HepG2 (cell line): ENCODE results near the gene TCAIM. TPM values are rescaled to one million over a fixed set of nuclear protein-coding genes. Genes with fewer than 3 reads are reported as not detected.

Source experiments
- AHR ChIP-seq: IDR thresholded peaks from 2 replicates; pipeline ENCODE4 v1.6.1; 2018; ENCODE audit warnings: missing genetic modification reagents, missing compliant biosample characterization
- ELF1 ChIP-seq: sonication (generic); formaldehyde crosslinking; IDR thresholded peaks from 2 replicates; pipeline ENCODE4 v1.4.0; 2020; ENCODE audit warnings: missing genetic modification reagents
- MED8 ChIP-seq: sonication (generic); formaldehyde crosslinking; IDR thresholded peaks from 2 replicates; pipeline ENCODE4 v1.8.1; 2023; ENCODE audit warnings: mild to moderate bottlenecking, missing genetic modification reagents; ENCODE audit not compliant: insufficient replicate concordance
- MXI1 ChIP-seq: IDR thresholded peaks from 3 replicates; pipeline ENCODE4 v1.6.1; 2012; ENCODE audit warnings: low read depth, low read length, inconsistent platforms, borderline replicate concordance
- NFE2L2 ChIP-seq: fragments of 150-350 bp; IDR thresholded peaks from 2 replicates; pipeline ENCODE4 v1.6.1; 2014; ENCODE audit warnings: low read length
- NKX3-1 ChIP-seq: sonication (generic); formaldehyde crosslinking; IDR thresholded peaks from 2 replicates; pipeline ENCODE4 v1.5.0; 2020; ENCODE audit warnings: missing genetic modification reagents
- POLR2AphosphoS2 ChIP-seq: IDR thresholded peaks from 2 replicates; pipeline ENCODE4 v1.6.1; 2011; ENCODE audit warnings: low read depth, low read length, improper control_type of control experiment
- REL ChIP-seq: sonication (generic); formaldehyde crosslinking; conservative IDR thresholded peaks from 2 replicates; pipeline ENCODE4 v1.8.0; 2022; ENCODE audit warnings: mild to moderate bottlenecking, missing genetic modification reagents, moderate library complexity
- THAP11 ChIP-seq: IDR thresholded peaks from 2 replicates; pipeline ENCODE4 v1.6.1; 2016; ENCODE audit warnings: missing biosample characterization, missing genetic modification reagents
- U2AF1 ChIP-seq: fragments of 200-400 bp; formaldehyde crosslinking; optimal IDR thresholded peaks from 2 replicates; pipeline ENCODE3; 2017; ENCODE audit warnings: mild to moderate bottlenecking, low read depth, low read length
- ZEB1 ChIP-seq: IDR thresholded peaks from 2 replicates; pipeline ENCODE4 v1.6.1; 2012; ENCODE audit warnings: mild to moderate bottlenecking, low read depth, inconsistent platforms; ENCODE audit not compliant: insufficient replicate concordance
- ZMYM3 ChIP-seq: sonication (generic); formaldehyde crosslinking; IDR thresholded peaks from 2 replicates; pipeline ENCODE4 v1.5.1; 2020; ENCODE audit warnings: mild to moderate bottlenecking, missing genetic modification reagents
- ZNF143 ChIP-seq: sonication (generic); formaldehyde crosslinking; IDR thresholded peaks from 2 replicates; pipeline ENCODE4 v1.4.0; 2020; ENCODE audit warnings: missing genetic modification reagents
- ZNF350 ChIP-seq: sonication (generic); formaldehyde crosslinking; IDR thresholded peaks from 2 replicates; pipeline ENCODE4 v1.4.0; 2020; ENCODE audit warnings: mild to moderate bottlenecking, low read depth, missing genetic modification reagents, borderline replicate concordance
- polyA plus RNA-seq, 8 experiments: library from polyadenylated mRNA; depleted of rRNA in 3 of 8; stranded (reverse) in 7 of 8; unstranded in 1 of 8; fragments of >200 nt; fragmentation: Illumina TruSeq in 4 of 8; extraction: Trizol in 4 of 8; gene quantifications; 2 replicates each; pipeline versions ENCODE4 v1.2.1 to v1.2.3, GENCODE V29; 2011 to 2016; ENCODE audit warnings: low read depth in 4 of 8, missing spikeins in 1 of 8, mixed read lengths in 1 of 8; ENCODE audit not compliant: insufficient read depth in 1 of 8
- total RNA-seq, 5 experiments: library from RNA; depleted of rRNA; stranded (reverse); fragments of >200 nt; fragmentation: Illumina TruSeq; extraction: Trizol; gene quantifications; 2 replicates each; pipeline ENCODE4 v1.2.3, GENCODE V29; 2016; ENCODE audit warnings: low read depth in 1 of 5
- TF ChIP-seq, protein P1 (sequence below): sonication (generic); formaldehyde crosslinking; conservative IDR thresholded peaks from 2 replicates; pipeline ENCODE4 v1.8.0; 2022; ENCODE audit warnings: mild to moderate bottlenecking, moderate library complexity, missing genetic modification reagents
- TF ChIP-seq, protein P2 (sequence below): sonication (generic); formaldehyde crosslinking; IDR thresholded peaks from 2 replicates; pipeline ENCODE4 v1.5.0; 2020; ENCODE audit warnings: mild to moderate bottlenecking, missing genetic modification reagents, borderline replicate concordance
- TF ChIP-seq, protein P3 (sequence below): sonication (generic); formaldehyde crosslinking; IDR thresholded peaks from 2 replicates; pipeline ENCODE4 v1.5.0; 2020; ENCODE audit warnings: missing genetic modification reagents, mild to moderate bottlenecking, borderline replicate concordance
- TF ChIP-seq, protein P4 (sequence below): IDR thresholded peaks from 2 replicates; pipeline ENCODE4 v1.6.1; 2018; ENCODE audit warnings: missing genetic modification reagents, mild to moderate bottlenecking, missing compliant biosample characterization
- TF ChIP-seq, protein P5 (sequence below): sonication (generic); formaldehyde crosslinking; IDR thresholded peaks from 2 replicates; pipeline ENCODE4 v1.8.0; 2022; ENCODE audit warnings: low read depth, missing genetic modification reagents
- TF ChIP-seq, protein P6 (sequence below): sonication (generic); formaldehyde crosslinking; IDR thresholded peaks from 2 replicates; pipeline ENCODE4 v1.4.0; 2020; ENCODE audit warnings: mild to moderate bottlenecking, missing genetic modification reagents

TCAIM gene
- total and polyA plus RNA-seq, 2 of the 13 experiments (the other 11 are each of a cell fraction or from before 2014, with no cell fraction given): 16.9 to 22.6 TPM

DNA sequence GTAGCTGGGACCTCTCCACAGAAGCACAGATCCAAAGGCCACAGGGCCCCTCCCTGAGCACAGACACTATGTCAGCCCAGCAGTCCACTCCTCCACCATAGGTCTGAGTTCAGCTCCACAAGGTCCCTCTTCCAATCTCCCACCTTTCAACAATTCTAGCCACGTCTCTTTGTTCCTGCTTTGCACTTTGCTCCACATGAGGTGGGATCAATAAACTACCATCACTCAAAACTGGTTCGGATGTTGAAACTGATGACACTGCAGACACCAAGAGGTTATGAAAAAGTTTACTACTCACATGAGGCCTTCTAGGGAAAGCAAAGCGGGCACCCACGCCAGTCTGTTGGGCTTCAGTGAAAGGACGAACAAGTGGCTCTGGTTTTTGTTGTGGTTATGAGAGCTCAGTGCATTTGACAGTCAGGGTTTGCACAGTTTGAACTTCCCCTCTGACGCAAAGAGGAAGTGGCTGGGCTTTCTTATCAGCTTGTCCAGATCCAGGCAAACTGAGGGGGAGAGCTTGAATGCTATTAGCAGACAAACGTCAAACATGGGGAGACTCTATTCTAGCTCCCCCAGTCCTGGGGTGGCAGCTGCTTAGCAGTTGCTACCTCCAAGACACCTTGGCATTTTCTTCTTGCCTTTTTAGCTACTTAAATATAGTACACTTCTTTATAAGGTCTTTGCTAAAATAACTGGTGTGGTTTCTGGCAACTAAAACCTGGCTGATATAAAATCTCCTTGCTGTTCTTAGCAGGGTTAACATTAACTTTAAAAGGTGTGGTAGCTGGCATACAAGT lies 101.1 kb downstream of the TCAIM start (continued):
- TF ChIP-seq, protein P1, sequence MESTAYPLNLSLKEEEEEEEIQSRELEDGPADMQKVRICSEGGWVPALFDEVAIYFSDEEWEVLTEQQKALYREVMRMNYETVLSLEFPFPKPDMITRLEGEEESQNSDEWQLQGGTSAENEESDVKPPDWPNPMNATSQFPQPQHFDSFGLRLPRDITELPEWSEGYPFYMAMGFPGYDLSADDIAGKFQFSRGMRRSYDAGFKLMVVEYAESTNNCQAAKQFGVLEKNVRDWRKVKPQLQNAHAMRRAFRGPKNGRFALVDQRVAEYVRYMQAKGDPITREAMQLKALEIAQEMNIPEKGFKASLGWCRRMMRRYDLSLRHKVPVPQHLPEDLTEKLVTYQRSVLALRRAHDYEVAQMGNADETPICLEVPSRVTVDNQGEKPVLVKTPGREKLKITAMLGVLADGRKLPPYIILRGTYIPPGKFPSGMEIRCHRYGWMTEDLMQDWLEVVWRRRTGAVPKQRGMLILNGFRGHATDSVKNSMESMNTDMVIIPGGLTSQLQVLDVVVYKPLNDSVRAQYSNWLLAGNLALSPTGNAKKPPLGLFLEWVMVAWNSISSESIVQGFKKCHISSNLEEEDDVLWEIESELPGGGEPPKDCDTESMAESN (CRISPR knock-in tag): no peak; the same call in 1 of the 2 replicates
- peak; percentile 71; the same call in 1 of the 2 replicates for TF ChIP-seq ZMYM3 (CRISPR knock-in tag)
- 0 out of 2 replicates have a peak, but pooled peaks have one; percentile 54 for TF ChIP-seq NKX3-1 (CRISPR knock-in tag)
- TF ChIP-seq, protein P2, sequence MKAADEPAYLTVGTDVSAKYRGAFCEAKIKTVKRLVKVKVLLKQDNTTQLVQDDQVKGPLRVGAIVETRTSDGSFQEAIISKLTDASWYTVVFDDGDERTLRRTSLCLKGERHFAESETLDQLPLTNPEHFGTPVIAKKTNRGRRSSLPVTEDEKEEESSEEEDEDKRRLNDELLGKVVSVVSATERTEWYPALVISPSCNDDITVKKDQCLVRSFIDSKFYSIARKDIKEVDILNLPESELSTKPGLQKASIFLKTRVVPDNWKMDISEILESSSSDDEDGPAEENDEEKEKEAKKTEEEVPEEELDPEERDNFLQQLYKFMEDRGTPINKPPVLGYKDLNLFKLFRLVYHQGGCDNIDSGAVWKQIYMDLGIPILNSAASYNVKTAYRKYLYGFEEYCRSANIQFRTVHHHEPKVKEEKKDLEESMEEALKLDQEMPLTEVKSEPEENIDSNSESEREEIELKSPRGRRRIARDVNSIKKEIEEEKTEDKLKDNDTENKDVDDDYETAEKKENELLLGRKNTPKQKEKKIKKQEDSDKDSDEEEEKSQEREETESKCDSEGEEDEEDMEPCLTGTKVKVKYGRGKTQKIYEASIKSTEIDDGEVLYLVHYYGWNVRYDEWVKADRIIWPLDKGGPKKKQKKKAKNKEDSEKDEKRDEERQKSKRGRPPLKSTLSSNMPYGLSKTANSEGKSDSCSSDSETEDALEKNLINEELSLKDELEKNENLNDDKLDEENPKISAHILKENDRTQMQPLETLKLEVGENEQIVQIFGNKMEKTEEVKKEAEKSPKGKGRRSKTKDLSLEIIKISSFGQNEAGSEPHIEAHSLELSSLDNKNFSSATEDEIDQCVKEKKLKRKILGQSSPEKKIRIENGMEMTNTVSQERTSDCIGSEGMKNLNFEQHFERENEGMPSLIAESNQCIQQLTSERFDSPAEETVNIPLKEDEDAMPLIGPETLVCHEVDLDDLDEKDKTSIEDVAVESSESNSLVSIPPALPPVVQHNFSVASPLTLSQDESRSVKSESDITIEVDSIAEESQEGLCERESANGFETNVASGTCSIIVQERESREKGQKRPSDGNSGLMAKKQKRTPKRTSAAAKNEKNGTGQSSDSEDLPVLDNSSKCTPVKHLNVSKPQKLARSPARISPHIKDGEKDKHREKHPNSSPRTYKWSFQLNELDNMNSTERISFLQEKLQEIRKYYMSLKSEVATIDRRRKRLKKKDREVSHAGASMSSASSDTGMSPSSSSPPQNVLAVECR (CRISPR knock-in tag): peak; percentile 84; the same call in 1 of the 2 replicates
- TF ChIP-seq, protein P3, sequence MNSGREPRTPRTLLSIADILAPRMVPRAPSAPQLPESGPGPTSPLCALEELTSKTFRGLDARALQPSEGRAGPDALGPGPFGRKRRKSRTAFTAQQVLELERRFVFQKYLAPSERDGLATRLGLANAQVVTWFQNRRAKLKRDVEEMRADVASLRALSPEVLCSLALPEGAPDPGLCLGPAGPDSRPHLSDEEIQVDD (CRISPR knock-in tag): no peak
- TF ChIP-seq, protein P4, sequence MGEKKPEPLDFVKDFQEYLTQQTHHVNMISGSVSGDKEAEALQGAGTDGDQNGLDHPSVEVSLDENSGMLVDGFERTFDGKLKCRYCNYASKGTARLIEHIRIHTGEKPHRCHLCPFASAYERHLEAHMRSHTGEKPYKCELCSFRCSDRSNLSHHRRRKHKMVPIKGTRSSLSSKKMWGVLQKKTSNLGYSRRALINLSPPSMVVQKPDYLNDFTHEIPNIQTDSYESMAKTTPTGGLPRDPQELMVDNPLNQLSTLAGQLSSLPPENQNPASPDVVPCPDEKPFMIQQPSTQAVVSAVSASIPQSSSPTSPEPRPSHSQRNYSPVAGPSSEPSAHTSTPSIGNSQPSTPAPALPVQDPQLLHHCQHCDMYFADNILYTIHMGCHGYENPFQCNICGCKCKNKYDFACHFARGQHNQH: peak; percentile 87
- TF ChIP-seq THAP11 (CRISPR knock-in tag): peak; percentile 83
- TF ChIP-seq, protein P5, sequence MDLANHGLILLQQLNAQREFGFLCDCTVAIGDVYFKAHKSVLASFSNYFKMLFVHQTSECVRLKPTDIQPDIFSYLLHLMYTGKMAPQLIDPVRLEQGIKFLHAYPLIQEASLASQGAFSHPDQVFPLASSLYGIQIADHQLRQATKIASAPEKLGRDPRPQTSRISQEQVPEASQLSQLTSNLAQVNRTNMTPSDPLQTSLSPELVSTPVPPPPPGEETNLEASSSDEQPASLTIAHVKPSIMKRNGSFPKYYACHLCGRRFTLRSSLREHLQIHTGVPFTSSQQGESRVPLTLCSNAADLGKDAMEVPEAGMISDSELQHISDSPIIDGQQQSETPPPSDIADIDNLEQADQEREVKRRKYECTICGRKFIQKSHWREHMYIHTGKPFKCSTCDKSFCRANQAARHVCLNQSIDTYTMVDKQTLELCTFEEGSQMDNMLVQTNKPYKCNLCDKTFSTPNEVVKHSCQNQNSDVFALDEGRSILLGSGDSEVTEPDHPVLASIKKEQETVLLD: no peak
- TF ChIP-seq ZEB1: no peak
- TF ChIP-seq U2AF1: no peak
- no peak for TF ChIP-seq POLR2AphosphoS2
- TF ChIP-seq NFE2L2: peak; percentile 73; the same call in 1 of the 2 replicates
- TF ChIP-seq MXI1: peak; percentile 24; the same call in 1 of the 3 replicates
- TF ChIP-seq REL (CRISPR knock-in tag): no peak
- TF ChIP-seq, protein P6, sequence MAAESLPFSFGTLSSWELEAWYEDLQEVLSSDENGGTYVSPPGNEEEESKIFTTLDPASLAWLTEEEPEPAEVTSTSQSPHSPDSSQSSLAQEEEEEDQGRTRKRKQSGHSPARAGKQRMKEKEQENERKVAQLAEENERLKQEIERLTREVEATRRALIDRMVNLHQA (CRISPR knock-in tag): no peak
- TF ChIP-seq AHR (CRISPR knock-in tag): no peak
- peak; percentile 78 for TF ChIP-seq ELF1 (CRISPR knock-in tag)
- TF ChIP-seq MED8 (CRISPR knock-in tag): peak; percentile 87
- no peak for TF ChIP-seq ZNF143 (CRISPR knock-in tag)
- TF ChIP-seq ZNF350 (CRISPR knock-in tag): peak; percentile 94
